Measurements from ENCODE around the gene TFF1.

The TFF1 gene

GRCh38 chr21:42361286-42361685 lies 5.0 kb downstream of the TFF1 start:
- no peak for DNase-seq
- Histone ChIP-seq H3K4me1 (no peaks in the 10 kb centered on the region), H3K27me3 (peaks cover 0 to 46% of the 10 kb centered on the region in 2 donors), H3K27ac (no peak overlapping the region), H3K9me3 (peaks cover 0 to 8% (median 4%) of the 10 kb centered on the region in 3 donors), H3K4me3 (no peak overlapping the region), H3K36me3 (no peaks in the 10 kb centered on the region)
- no peak for TF ChIP-seq CTCF (IDR thresholded peaks at IDR 0.05)
- intact Hi-C loops (cut with DNase I; ENCODE audit: low total_unique reads), result no loop called here

GRCh38 chr21:42360317-42360716 lies 6.0 kb downstream of the TFF1 start:
- Histone ChIP-seq H3K9me3 (peaks cover 0 to 14% (median 12%) of the 10 kb centered on the region in 3 donors), H3K27me3 (peaks cover 0 to 37% of the 10 kb centered on the region in 2 donors), H3K4me1 (no peaks in the 10 kb centered on the region), H3K36me3 (no peaks in the 10 kb centered on the region), H3K27ac (no peak overlapping the region), H3K4me3 (no peak overlapping the region)
- intact Hi-C loops (cut with DNase I; ENCODE audit: low total_unique reads), result no loop called here
- DNase-seq, result no peak
- no peak for TF ChIP-seq CTCF (IDR thresholded peaks at IDR 0.05)

GRCh38 chr21:42358937-42359336 lies 7.4 kb downstream of the TFF1 start:
- no peak overlapping the region for H3K27ac ChIP-seq
- no peaks in the 10 kb centered on the region for H3K36me3 ChIP-seq
- intact Hi-C loops (cut with DNase I; ENCODE audit: low total_unique reads), result no loop called here
- no peak for DNase-seq
- TF ChIP-seq CTCF (IDR thresholded peaks at IDR 0.05), result no peak
- H3K9me3 ChIP-seq, result peaks cover 0 to 19% (median 18%) of the 10 kb centered on the region in 3 donors
- H3K27me3 ChIP-seq, result peaks cover 0 to 23% of the 10 kb centered on the region in 2 donors
- H3K4me1 ChIP-seq, result no peaks in the 10 kb centered on the region
- no peak overlapping the region for H3K4me3 ChIP-seq

- DNase-seq, result no peak
- H3K27me3 ChIP-seq, result peaks cover 0 to 24% of the 10 kb centered on the region in 2 donors
- TF ChIP-seq CTCF (IDR thresholded peaks at IDR 0.05), result no peak
- peaks cover 0 to 19% (median 18%) of the 10 kb centered on the region in 3 donors for H3K9me3 ChIP-seq
- intact Hi-C loops (cut with DNase I; ENCODE audit: low total_unique reads), result no loop called here
- no peak overlapping the region for H3K27ac ChIP-seq
- no peaks in the 10 kb centered on the region for H3K36me3 ChIP-seq
- no peak overlapping the region for H3K4me3 ChIP-seq
- no peaks in the 10 kb centered on the region for H3K4me1 ChIP-seq
Observed at GRCh38 chr21:42358261-42358660, 8.1 kb downstream of the TFF1 start.

GRCh38 chr21:42357307-42357706 lies 9.0 kb downstream of the TFF1 start:
- H3K36me3 ChIP-seq, result no peaks in the 10 kb centered on the region
- H3K27ac ChIP-seq, result no peak overlapping the region

More at GRCh38 chr21:42357307-42357706, 9.0 kb downstream of the TFF1 start:
- H3K4me1 ChIP-seq, result no peaks in the 10 kb centered on the region
- intact Hi-C loops (cut with DNase I; ENCODE audit: low total_unique reads), result no loop called here
- no peak for TF ChIP-seq CTCF (IDR thresholded peaks at IDR 0.05)
- H3K4me3 ChIP-seq, result no peak overlapping the region
- DNase-seq, result no peak
- peaks cover 0 to 19% of the 10 kb centered on the region in 2 donors for H3K27me3 ChIP-seq
- H3K9me3 ChIP-seq, result peaks cover 0 to 19% (median 18%) of the 10 kb centered on the region in 3 donors

Data from tibial artery (tissue), 4 donors.